DOHH2 (cell line): ENCODE measurements around the gene RNGTT.
"Not testable (repeated sequence)": the region's sequence is repeated elsewhere in the genome, so short reads cannot be mapped to it uniquely, and the experiment has no call there.

Experiments
- H3F3A ChIP-seq: fragments of 200-600 bp; sonication (generic), shearing (Covaris generic); 2 replicates; pipeline ENCODE4 v1.6.0; 2016; ENCODE audit warnings: antibody characterized with exemption, mild to moderate bottlenecking; ENCODE audit not compliant: control insufficient read depth, insufficient read depth
- H3K27ac ChIP-seq: fragments of 200-600 bp; sonication (generic); 2 replicates; pipeline ENCODE4 v1.5.1; 2014; ENCODE audit warnings: low read depth, mild to moderate bottlenecking, low read length, moderate library complexity
- H3K27me3 ChIP-seq: fragments of 200-600 bp; sonication (generic); 2 replicates; pipeline ENCODE4 v1.6.1; 2014; ENCODE audit warnings: mild to moderate bottlenecking, low read length, mixed read lengths; ENCODE audit not compliant: control insufficient read depth
- H3K36me3 ChIP-seq: fragments of 200-600 bp; sonication (generic); 2 replicates; pipeline ENCODE4 v1.6.1; 2014; ENCODE audit warnings: mild to moderate bottlenecking, low read length, moderate library complexity, mixed read lengths; ENCODE audit not compliant: control insufficient read depth
- H3K4me1 ChIP-seq: fragments of 200-600 bp; sonication (generic); 2 replicates; pipeline ENCODE4 v1.6.1; 2014; ENCODE audit warnings: mild to moderate bottlenecking, low read length, mixed read lengths; ENCODE audit not compliant: control insufficient read depth
- H3K4me2 ChIP-seq: fragments of 200-600 bp; sonication (generic); 2 replicates; pipeline ENCODE4 v1.6.0; 2014; ENCODE audit warnings: mild to moderate bottlenecking, low read length, moderate library complexity
- H3K4me3 ChIP-seq: fragments of 200-600 bp; sonication (generic); 2 replicates; pipeline ENCODE4 v1.5.1; 2014; ENCODE audit warnings: mild to moderate bottlenecking, low read length, mixed read lengths
- H3K79me2 ChIP-seq: fragments of 200-600 bp; sonication (generic); 2 replicates; pipeline ENCODE4 v1.6.1; 2014; ENCODE audit warnings: mild to moderate bottlenecking, low read length, mixed read lengths; ENCODE audit not compliant: control insufficient read depth
- H3K9me2 ChIP-seq: fragments of 200-600 bp; sonication (generic); replicated peaks from 2 replicates; pipeline ENCODE4 v1.6.1; 2014; ENCODE audit warnings: mild to moderate bottlenecking, low read length, mixed read lengths; ENCODE audit not compliant: control insufficient read depth
- H3K9me3 ChIP-seq: fragments of 200-600 bp; sonication (generic); 2 replicates; pipeline ENCODE4 v1.6.1; 2014; ENCODE audit warnings: antibody characterized with exemption, low read length, mixed read lengths; ENCODE audit not compliant: control insufficient read depth, insufficient read depth
- H4K20me1 ChIP-seq: fragments of 200-600 bp; sonication (generic); 2 replicates; pipeline ENCODE4 v1.6.0; 2014; ENCODE audit warnings: low read depth, mild to moderate bottlenecking, antibody characterized with exemption, low read length, moderate library complexity; ENCODE audit not compliant: control insufficient read depth, insufficient read depth
- CTCF ChIP-seq: fragments of 200-600 bp; sonication (generic); IDR thresholded peaks from one replicate; pipeline ENCODE4 v1.5.1; 2014; ENCODE audit warnings: antibody characterized with exemption, mild to moderate bottlenecking, low read depth, low read length; ENCODE audit not compliant: poor library complexity, severe bottlenecking
- EZH2phosphoT487 ChIP-seq: fragments of 200-600 bp; sonication (generic); IDR thresholded peaks from 2 replicates; pipeline ENCODE4 v1.6.1; 2017; ENCODE audit warnings: borderline replicate concordance, mild to moderate bottlenecking, antibody characterized with exemption, low read length, moderate library complexity, mixed read lengths

RNGTT gene

GRCh38 chr6:88835210-88835609 lies 128.2 kb downstream of the RNGTT start:
- 0 out of 2 replicates have a peak, but pooled peaks cover 3% of the 10 kb centered on the region for H3F3A ChIP-seq
- H3K4me3 ChIP-seq = no peak overlapping the region
- H3K79me2 ChIP-seq = no peaks in the 10 kb centered on the region
- no peaks in the 10 kb centered on the region for H3K9me2 ChIP-seq
- H3K27ac ChIP-seq = no peak overlapping the region
- H3K36me3 ChIP-seq = peaks cover 10% of the 10 kb centered on the region
- H3K9me3 ChIP-seq = no peaks in the 10 kb centered on the region; the same call in 1 of the 2 replicates
- H3K4me2 ChIP-seq = no peak overlapping the region
- TF ChIP-seq EZH2phosphoT487 (no peak), CTCF (no peak)
- no peaks in the 10 kb centered on the region for H3K27me3 ChIP-seq
- no peaks in the 10 kb centered on the region for H4K20me1 ChIP-seq
- no peaks in the 10 kb centered on the region for H3K4me1 ChIP-seq

- H3K27me3 ChIP-seq, H4K20me1 ChIP-seq, H3K4me2 ChIP-seq, H3K9me2 ChIP-seq, H3K27ac ChIP-seq, H3K9me3 ChIP-seq, H3F3A ChIP-seq, H3K79me2 ChIP-seq, H3K4me1 ChIP-seq, H3K4me3 ChIP-seq: not testable (repeated sequence)
- H3K36me3 ChIP-seq = peaks cover 10% of the 10 kb centered on the region
Measured at GRCh38 chr6:88833071-88833470, 130.3 kb downstream of the RNGTT start.

GRCh38 chr6:88827599-88827998 lies 135.8 kb downstream of the RNGTT start:
- H3K27ac ChIP-seq, H4K20me1 ChIP-seq, H3K36me3 ChIP-seq, H3F3A ChIP-seq, H3K9me2 ChIP-seq, H3K4me3 ChIP-seq, H3K4me2 ChIP-seq, H3K4me1 ChIP-seq, H3K27me3 ChIP-seq, H3K9me3 ChIP-seq, H3K79me2 ChIP-seq: not testable (repeated sequence)

- no peaks in the 10 kb centered on the region for H3K9me2 ChIP-seq
- H4K20me1 ChIP-seq = no peaks in the 10 kb centered on the region
- H3F3A ChIP-seq = peaks cover 3% of the 10 kb centered on the region; the same call in 1 of the 2 replicates
Measured at GRCh38 chr6:88825856-88826255, 137.6 kb downstream of the RNGTT start.

More at GRCh38 chr6:88825856-88826255, 137.6 kb downstream of the RNGTT start:
- H3K79me2 ChIP-seq = no peaks in the 10 kb centered on the region
- H3K4me3 ChIP-seq = no peak overlapping the region
- no peak overlapping the region for H3K27ac ChIP-seq
- no peak overlapping the region for H3K4me2 ChIP-seq
- peaks cover 3% of the 10 kb centered on the region for H3K36me3 ChIP-seq
- TF ChIP-seq CTCF (no peak), EZH2phosphoT487 (no peak)
- no peaks in the 10 kb centered on the region for H3K9me3 ChIP-seq
- H3K27me3 ChIP-seq = no peaks in the 10 kb centered on the region
- no peaks in the 10 kb centered on the region for H3K4me1 ChIP-seq
